Nephron (organoid): Measurements from ENCODE around the gene GOLGA6L6.
"Not testable (repeated sequence)": the region's sequence is repeated elsewhere in the genome, so short reads cannot be mapped to it uniquely, and the experiment has no call there.

Experiments
- H3K27ac Mint-ChIP-seq, 3 experiments: 2 replicates each; pipeline ENCODE4 v1.8.0; 2020; ENCODE audit warnings: mixed read lengths in 3 of 3, mild to moderate bottlenecking in 2 of 3, moderate library complexity in 1 of 3
- H3K27me3 Mint-ChIP-seq: 2 replicates; pipeline ENCODE4 v1.8.0; 2021; ENCODE audit warnings: low read depth, mild to moderate bottlenecking, moderate library complexity, mixed read lengths
- H3K36me3 Mint-ChIP-seq: 2 replicates; pipeline ENCODE4 v1.8.0; 2020; ENCODE audit warnings: low read depth, mixed read lengths
- H3K4me1 Mint-ChIP-seq: 2 replicates; pipeline ENCODE4 v1.8.0; 2020; ENCODE audit warnings: mixed read lengths
- H3K4me3 Mint-ChIP-seq, 3 experiments: 2 replicates each; pipeline ENCODE4 v1.8.0; 2020; ENCODE audit warnings: mild to moderate bottlenecking in 3 of 3, mixed read lengths in 3 of 3, moderate library complexity in 2 of 3
- H3K9me3 Mint-ChIP-seq: 2 replicates; pipeline ENCODE4 v1.8.0; 2020; ENCODE audit warnings: mixed read lengths

Gene GOLGA6L6, protein sequence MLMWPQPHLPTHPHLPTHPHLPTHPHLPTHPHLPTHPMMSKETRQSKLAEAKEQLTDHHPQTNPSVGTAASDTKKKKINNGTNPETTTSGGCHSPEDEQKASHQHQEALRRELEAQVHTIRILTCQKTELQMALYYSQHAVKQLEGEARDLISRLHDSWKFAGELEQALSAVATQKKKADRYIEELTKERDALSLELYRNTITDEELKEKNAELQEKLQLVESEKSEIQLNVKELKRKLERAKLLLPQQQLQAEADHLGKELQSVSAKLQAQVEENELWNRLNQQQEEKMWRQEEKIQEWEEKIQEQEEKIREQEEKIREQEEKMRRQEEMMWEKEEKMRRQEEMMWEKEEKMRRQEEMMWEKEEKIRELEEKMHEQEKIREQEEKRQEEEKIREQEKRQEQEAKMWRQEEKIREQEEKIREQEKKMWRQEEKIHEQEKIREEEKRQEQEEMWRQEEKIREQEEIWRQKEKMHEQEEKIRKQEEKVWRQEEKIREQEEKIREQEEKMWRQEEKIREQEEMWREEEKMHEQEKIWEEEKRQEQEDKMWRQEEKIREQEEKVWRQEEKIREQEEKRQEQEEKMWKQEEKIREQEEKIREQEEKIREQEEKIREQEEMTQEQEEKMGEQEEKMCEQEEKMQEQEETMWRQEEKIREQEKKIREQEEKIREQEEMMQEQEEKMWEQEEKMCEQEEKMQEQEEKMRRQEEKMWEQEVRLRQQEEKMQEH

DNA sequence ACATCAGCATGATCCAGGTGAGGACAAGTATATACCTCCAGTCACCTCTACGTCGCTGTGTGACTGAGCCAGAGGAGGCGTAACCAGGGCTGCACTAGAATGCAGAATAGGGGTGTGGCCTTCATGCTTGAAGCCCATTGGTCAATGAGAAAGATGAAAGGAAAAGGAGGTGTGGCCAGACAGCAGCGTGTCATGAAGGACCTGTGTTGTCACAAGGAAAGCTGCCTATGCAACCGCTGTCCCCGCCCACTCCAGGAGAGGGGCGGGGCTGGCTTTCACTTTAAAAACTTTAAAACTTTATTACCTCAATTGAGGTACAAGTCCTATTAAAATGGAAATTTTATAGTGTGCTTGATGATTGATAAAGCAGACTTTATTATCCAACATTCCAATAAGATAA, at the start of gene GOLGA6L6:
TSS of gene GOLGA6L6 (minus strand) at position 101 of the 400 bp plus-strand sequence. CDS start at position 10, 91 bp downstream.
- H3K27ac Mint-ChIP-seq, H3K27me3 Mint-ChIP-seq, H3K36me3 Mint-ChIP-seq, H3K4me1 Mint-ChIP-seq, H3K9me3 Mint-ChIP-seq, H3K4me3 Mint-ChIP-seq: not testable (repeated sequence)

DNA sequence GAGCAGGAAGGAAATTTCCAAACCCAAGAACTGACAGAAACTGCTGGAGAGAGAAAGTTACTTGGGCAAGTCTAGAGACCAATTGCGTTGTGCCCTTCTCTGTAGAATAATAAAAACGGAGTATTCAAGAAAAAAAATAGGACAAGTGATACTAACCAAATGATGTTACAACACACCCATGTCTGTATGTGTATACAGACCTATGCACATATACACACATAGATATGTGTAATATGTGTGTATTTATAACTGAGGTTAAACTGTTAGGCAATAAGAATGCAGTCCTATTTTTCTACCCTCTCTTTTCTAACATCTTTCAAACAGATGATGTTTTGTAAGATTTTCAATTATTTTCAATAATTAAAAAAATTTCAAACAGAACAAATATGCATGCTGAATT, 48.5 kb upstream of the GOLGA6L6 start:
- H3K27ac Mint-ChIP-seq, H3K4me3 Mint-ChIP-seq: not testable (repeated sequence)

DNA sequence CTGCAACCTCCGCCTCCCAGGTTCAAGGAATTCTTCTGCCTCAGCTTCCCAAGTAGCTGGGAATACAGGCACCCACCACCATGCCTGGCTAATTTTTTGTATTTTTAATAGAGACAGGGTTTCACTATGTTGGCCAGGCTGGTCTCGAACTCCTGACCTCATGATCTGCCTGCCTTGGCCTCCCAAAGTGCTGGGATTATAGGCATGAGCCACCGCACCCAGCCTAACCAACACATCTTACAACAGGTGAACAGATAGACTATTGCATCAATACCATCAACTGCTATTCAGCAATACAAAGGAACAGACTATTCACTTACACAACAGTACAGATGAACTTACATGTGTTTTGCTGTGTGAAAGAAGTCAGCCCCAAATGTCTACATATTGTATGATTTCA, 45.2 kb upstream of the GOLGA6L6 start:
- H3K4me3 Mint-ChIP-seq, H3K27ac Mint-ChIP-seq, H3K36me3 Mint-ChIP-seq, H3K27me3 Mint-ChIP-seq, H3K9me3 Mint-ChIP-seq, H3K4me1 Mint-ChIP-seq: not testable (repeated sequence)

More for the DNA sequence above, 48.5 kb upstream of the GOLGA6L6 start:
- H3K27me3 Mint-ChIP-seq, H3K36me3 Mint-ChIP-seq, H3K9me3 Mint-ChIP-seq, H3K4me1 Mint-ChIP-seq: not testable (repeated sequence)

DNA sequence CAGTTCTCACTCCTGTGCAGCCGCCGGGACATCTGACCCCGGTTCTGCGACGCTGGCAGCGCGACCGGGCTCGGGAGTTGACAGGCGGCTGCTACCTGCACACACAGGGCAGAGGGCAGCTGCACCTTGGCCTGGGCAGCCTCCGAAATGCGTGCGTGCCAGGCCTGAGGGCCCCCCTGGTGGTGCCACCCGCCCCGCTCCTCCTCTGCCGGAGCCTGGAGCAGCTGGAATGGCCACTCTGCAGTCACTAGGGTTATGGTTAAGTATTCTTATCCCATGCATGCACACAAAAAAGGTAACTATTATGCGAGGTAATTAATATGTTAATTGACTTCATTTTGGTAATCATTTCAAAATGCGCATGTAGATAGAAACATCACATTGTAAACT, 41.1 kb upstream of the GOLGA6L6 start:
- not testable (repeated sequence) for H3K27me3 Mint-ChIP-seq, H3K4me3 Mint-ChIP-seq, H3K27ac Mint-ChIP-seq, H3K36me3 Mint-ChIP-seq, H3K9me3 Mint-ChIP-seq, H3K4me1 Mint-ChIP-seq

DNA sequence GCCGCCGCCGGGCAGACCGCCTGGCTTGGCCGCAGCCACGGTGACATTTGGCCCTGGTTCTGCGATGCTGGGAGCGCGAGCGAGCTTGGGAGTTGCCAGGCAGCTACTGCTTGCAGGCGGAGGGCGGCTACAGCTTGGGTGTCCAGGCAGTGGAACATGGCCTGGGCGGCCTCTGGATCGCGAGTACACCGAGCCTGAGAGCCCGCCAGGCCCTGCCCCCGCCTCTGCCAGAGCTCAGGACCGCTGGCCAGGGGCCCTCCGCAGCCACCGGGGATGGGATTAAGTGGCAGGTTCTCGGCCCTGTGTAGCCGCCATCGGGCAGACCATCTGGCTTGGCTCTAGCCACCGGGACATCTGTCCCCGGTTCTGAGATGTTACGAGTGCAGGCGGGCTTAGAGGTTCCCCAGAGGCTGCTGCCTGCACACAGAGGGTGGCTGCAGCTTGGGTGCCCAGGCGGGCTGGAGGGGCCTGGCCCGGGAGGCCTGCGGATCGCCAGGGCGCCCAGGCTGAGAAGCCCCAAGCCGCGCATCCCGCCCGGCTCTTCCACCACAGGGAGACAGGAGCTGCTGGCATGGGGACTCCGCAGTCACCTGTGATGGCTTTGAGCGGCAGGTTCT, 40.6 kb upstream of the GOLGA6L6 start:
- H3K4me3 Mint-ChIP-seq, H3K4me1 Mint-ChIP-seq, H3K27me3 Mint-ChIP-seq, H3K9me3 Mint-ChIP-seq, H3K27ac Mint-ChIP-seq, H3K36me3 Mint-ChIP-seq: not testable (repeated sequence)

DNA sequence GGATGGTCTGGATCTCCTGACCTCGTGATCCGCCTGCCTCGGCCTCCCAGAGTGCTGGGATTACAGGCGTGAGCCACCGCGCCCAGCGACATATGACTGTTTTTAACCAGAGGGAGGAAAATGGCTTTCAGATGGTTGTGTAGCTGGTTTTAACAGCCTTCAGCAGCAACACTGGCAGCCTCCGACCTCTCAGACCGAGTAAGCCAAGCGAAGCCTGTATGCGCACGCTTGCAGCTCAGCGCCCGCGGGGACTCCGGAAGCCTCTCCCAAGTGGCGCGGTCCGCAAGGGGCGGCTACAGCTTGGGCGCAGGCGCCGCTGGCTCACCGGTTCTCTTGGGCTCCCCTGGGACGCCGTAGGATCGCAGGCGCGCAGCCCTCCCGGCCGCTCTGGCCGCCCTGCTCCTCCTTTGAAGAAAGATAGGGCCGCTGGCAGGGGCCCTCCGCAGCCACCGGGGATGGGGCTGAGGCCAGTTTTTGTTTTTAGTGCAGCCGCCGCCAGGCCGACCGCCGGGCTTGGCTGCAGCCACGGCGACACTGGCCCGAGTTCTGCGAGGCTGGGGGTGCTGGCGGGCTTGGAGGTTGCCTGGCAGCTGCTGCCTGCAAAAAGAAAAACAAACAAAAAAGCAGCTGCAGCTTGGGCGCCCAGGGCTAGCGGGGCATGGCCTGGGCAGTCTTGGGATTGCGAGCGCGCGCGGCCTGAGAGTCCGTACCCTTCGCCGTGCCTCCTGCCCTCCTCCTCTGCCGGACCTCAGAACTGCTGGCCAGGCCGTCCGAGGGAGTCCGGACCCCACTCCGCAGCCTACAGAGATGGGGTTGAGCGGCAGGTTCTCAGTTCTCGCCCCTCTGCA, 39.9 kb upstream of the GOLGA6L6 start:
- H3K27ac Mint-ChIP-seq, H3K27me3 Mint-ChIP-seq, H3K4me1 Mint-ChIP-seq, H3K9me3 Mint-ChIP-seq, H3K4me3 Mint-ChIP-seq, H3K36me3 Mint-ChIP-seq: not testable (repeated sequence)

DNA sequence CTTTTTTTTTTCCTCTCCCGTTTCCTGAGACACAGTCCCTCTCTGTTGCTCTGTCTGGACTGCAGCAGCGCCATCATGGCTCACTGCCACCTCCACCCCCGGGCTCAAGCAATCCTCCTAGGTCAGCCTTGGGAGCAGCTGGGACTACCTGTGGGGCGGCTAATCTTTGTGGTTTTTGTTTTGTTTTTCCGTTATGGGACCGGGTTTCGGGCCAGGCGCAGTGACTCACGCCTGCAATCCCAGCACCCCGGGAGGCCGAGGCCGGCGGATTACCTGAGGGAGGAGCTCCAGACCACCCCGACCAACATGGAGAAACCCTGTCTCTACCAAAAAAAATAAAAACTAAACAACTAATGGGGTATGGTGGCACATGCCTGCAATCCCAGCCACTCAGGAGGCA, 38.1 kb upstream of the GOLGA6L6 start:
- H3K9me3 Mint-ChIP-seq, H3K4me1 Mint-ChIP-seq: not testable (repeated sequence)

DNA sequence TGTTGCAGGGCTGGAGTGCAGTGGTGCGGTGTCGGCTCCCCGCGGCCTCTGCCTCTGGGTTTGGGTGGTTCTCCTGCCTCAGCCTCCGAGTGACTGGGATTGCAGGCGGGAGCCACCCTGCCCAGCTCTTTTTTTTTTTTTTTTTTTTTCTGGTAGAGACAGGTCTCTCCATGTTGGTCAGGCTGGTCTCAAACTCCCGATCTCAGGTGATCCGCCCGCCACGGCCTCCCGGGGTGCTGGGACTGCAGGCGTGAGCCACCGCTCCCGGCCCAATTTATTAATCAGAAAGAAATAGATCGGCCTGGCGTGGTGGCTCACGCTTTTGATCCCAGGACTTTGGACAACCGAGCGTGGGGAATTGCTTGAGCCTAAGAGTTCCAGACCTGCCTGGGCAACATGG, 9.7 kb upstream of the GOLGA6L6 start:
- H3K9me3 Mint-ChIP-seq, H3K4me3 Mint-ChIP-seq, H3K36me3 Mint-ChIP-seq, H3K4me1 Mint-ChIP-seq, H3K27ac Mint-ChIP-seq, H3K27me3 Mint-ChIP-seq: not testable (repeated sequence)

More for the DNA sequence above, 38.1 kb upstream of the GOLGA6L6 start:
- H3K4me3 Mint-ChIP-seq, H3K27ac Mint-ChIP-seq, H3K36me3 Mint-ChIP-seq, H3K27me3 Mint-ChIP-seq: not testable (repeated sequence)

DNA sequence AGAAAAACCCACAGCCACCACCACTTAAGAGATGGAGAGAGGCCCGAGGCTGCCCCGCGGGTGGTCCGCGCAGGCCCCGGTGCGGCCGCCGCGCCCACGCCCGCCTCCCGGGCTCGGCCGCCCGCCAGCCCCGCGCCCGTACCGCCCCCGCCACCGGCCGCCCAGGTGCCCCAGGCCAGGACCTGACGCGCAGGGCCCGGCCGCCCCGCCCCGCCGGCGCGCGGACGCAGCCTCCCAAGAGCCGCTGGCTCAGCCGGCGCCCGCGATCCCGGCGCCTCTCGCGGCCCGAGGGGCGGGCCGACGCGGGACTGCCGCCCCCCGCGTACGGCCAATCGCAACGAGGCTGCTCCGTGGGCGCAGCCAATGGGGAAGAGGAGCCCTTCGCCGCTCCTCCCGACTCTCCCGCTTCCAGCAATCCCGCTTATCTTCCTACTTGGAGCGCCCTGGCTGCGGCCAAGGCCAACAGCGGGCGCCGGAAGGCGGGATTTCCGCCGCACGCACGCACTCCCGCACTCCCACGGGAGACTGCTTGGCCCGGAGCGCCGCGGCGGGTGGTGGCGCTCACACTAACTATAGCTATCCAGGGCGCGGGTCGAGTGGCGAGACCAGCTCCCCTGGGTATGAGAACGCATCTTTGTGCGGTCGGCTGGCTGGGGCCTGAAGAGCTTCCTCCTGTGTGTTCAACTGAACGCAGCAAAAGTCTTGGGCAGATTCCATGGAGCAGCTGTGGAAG, 35.5 kb downstream of the GOLGA6L6 start:
- not testable (repeated sequence) for H3K4me3 Mint-ChIP-seq, H3K27me3 Mint-ChIP-seq, H3K9me3 Mint-ChIP-seq, H3K27ac Mint-ChIP-seq, H3K4me1 Mint-ChIP-seq, H3K36me3 Mint-ChIP-seq

DNA sequence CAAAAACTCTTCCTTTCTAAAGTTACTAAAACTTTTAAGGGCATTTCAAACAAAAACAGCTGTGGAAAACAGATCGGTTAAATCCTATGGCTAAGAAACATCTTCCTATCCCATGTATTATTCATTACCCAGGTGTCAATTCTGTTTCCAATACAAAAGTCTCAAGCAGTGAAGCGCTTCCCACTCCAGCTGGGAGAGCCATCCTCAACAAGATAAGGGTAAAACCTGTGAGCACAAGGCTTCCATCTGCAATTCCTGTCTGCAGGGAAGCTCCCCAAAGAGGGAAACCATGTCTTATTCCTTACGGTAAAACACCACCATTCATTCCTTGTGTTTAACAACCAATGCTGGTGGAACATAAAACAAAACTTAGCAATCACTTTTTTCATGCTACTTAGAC, 38.8 kb downstream of the GOLGA6L6 start:
- not testable (repeated sequence) for H3K36me3 Mint-ChIP-seq, H3K27me3 Mint-ChIP-seq, H3K9me3 Mint-ChIP-seq, H3K4me3 Mint-ChIP-seq, H3K27ac Mint-ChIP-seq, H3K4me1 Mint-ChIP-seq

DNA sequence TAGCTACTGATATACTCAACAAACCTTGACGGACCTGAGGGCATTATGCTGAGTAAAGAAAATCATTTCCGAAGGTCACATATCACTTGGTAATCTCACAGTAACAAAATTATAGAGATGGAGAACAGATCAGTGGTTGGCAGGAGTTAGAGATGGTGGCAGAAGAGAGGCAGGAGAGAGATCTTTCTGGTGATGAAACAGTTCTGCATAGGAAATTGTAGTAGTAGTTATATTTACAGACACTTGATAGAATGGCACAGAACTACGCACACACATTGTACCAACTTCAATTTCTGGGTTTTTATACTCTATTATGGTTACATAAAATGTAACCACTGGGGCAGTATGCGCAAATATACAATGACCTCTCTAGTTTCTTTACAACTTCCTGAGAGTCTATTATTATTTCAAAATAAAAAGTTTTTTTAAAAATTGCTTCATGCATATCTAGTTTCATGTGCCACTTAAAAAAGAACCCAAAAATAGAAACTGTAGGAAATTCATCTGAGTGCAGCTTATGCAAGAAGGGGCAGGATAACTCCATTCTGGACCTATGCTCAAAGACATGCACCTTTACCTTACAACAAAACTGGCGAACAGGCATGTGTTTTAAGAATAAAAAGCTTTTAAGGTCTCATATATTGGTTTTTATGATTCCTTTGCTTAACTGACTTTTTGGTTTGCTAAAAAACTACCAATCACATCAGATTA, 39.9 kb downstream of the GOLGA6L6 start:
- H3K9me3 Mint-ChIP-seq, H3K4me3 Mint-ChIP-seq, H3K27me3 Mint-ChIP-seq, H3K27ac Mint-ChIP-seq, H3K36me3 Mint-ChIP-seq, H3K4me1 Mint-ChIP-seq: not testable (repeated sequence)

DNA sequence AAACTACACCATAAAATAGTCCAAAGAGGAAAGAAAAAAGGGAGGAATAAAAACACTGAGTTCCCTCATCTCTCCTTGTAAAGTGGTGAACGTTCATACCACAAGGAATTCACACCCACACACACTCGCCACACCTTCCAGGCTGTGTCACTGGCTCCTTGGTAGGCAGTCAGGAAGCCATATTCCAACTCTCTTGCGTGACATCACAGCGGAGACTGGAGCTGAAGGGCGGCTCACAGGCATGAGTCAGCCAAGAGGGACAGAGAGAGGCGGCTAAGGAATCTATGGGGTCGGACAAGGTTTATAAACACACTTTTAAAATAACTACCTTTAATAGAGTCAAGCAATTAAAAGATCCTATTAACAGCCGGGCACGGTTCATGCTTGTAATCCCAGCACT, 43.8 kb downstream of the GOLGA6L6 start:
- not testable (repeated sequence) for H3K27ac Mint-ChIP-seq, H3K4me3 Mint-ChIP-seq, H3K4me1 Mint-ChIP-seq, H3K9me3 Mint-ChIP-seq, H3K36me3 Mint-ChIP-seq, H3K27me3 Mint-ChIP-seq

DNA sequence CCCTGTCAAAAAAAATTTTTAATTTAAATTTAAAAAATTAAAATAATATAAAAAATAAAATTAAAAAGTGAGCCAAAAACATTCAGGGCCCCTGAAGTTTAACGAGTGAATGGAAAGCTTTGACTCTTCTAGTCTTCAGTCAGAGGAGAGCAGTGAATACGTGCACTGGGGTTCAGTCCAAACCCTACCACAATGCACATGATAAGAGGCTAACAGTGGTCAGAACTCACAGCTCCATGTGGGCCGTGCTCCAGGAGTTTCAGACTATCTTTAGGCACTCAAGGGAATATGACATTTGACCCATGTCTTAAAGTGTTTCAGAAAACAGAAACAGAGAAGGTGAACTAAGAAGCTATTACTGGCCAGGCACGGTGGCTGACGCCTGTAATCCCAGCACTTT, 48.6 kb downstream of the GOLGA6L6 start:
- H3K9me3 Mint-ChIP-seq, H3K4me3 Mint-ChIP-seq, H3K27me3 Mint-ChIP-seq, H3K36me3 Mint-ChIP-seq, H3K27ac Mint-ChIP-seq, H3K4me1 Mint-ChIP-seq: not testable (repeated sequence)

DNA sequence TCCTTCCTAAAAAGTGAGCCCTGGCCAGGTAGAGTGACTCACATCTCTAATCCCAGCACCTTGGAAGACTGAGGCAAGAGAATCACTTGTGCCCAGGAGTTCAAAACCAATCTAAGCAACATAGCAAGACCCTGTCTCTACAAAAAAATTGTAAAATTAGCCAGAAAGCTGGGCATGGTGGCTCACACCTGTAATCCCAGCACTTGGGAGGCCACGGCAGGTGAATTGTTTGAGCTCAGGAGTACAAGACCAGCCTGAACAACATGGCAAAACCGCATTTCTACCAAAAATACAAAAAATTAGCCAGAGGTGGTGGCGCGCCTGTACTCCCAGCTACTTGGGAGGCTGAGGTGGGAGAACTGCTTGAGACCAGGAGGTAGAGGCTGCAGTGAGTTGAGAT, 49.0 kb downstream of the GOLGA6L6 start:
- H3K27ac Mint-ChIP-seq, H3K4me1 Mint-ChIP-seq, H3K4me3 Mint-ChIP-seq, H3K27me3 Mint-ChIP-seq, H3K9me3 Mint-ChIP-seq, H3K36me3 Mint-ChIP-seq: not testable (repeated sequence)
